ENCODE data around the gene SYDE1.

GRCh38 chr19:15111758-15112157 lies 4.6 kb downstream of the SYDE1 start:
- TF ChIP-seq CTCF (IDR thresholded peaks at IDR 0.05; ENCODE audit: insufficient read depth, low read length, poor library complexity, severe bottlenecking) (no peak), EZH2phosphoT487 (conservative IDR thresholded peaks at IDR 0.05; ENCODE audit: low read length) (no peak)
